SK-N-SH treated with all-trans-retinoic acid at 6 μM for 48 hours (cell line): ENCODE results near the gene PQBP1.

Experiments used
- ESRRG ChIP-seq: fragments of 250-450 bp; sonication (Bioruptor Pico); IDR thresholded peaks from 2 replicates; pipeline ENCODE4 v1.6.1; 2021; ENCODE audit warnings: mild to moderate bottlenecking
- OSR1 ChIP-seq: fragments of 250-450 bp; sonication (Bioruptor Pico); IDR thresholded peaks from 2 replicates; pipeline ENCODE4 v1.8.0; 2022; ENCODE audit warnings: moderate library complexity, mild to moderate bottlenecking, inconsistent platforms
- ZFP30 ChIP-seq: fragments of 450-650 bp; formaldehyde crosslinking; IDR thresholded peaks from 2 replicates; pipeline ENCODE4 v1.5.0; 2022; ENCODE audit warnings: mild to moderate bottlenecking, moderate library complexity
- ZNF8 ChIP-seq: fragments of 450-650 bp; formaldehyde crosslinking; IDR thresholded peaks from 2 replicates; pipeline ENCODE4 v1.5.0; 2020; ENCODE audit warnings: mild to moderate bottlenecking, moderate library complexity

- TF ChIP-seq ESRRG (no peak), ZFP30 (CRISPR knock-in tag) (no peak), OSR1 (CRISPR knock-in tag) (no peak), ZNF8 (CRISPR knock-in tag) (no peak)
Measured at GRCh38 chrX:48905090-48905790, 7.5 kb downstream of the PQBP1 start.
